Breast epithelium (tissue), 4 donors: ENCODE measurements around the gene CHN1. TPM values are rescaled to one million over a fixed set of nuclear protein-coding genes. Genes with fewer than 3 reads are reported as not detected.

Experiments
- DNase-seq, 2 donors: peaks; one replicate each; pipeline ENCODE4 v3.0.0-alpha.2; 2019; ENCODE audit warnings: low spot score in 2 of 2
- H3K27ac ChIP-seq, 2 donors: fragments of 200-600 bp; sonication (generic) in 1 of 2; one replicate each; pipeline ENCODE4 v1.5.1; 2016 to 2019; ENCODE audit warnings: mild to moderate bottlenecking in 1 of 2
- H3K27me3 ChIP-seq, 2 donors: fragments of 200-600 bp; sonication (generic) in 1 of 2; one replicate each; pipeline versions ENCODE4 v1.5.1 to v1.6.0; 2017 to 2019; ENCODE audit warnings: control low read depth in 1 of 2, mild to moderate bottlenecking in 1 of 2
- H3K36me3 ChIP-seq: fragments of 200-600 bp; one replicate; pipeline ENCODE4 v1.5.1; 2019
- H3K4me1 ChIP-seq, 2 donors: fragments of 200-600 bp; sonication (generic); one replicate each; pipeline ENCODE4 v1.5.1; 2016 to 2019; ENCODE audit warnings: control low read depth in 1 of 2
- H3K4me3 ChIP-seq, 3 donors: fragments of 200-600 bp; sonication (generic); 1 replicate in 2 of 3; 2 replicates in 1 of 3; pipeline ENCODE4 v1.5.1; 2016 to 2019; ENCODE audit warnings: mild to moderate bottlenecking in 3 of 3, moderate library complexity in 2 of 3
- H3K9me3 ChIP-seq, 2 donors: fragments of 200-600 bp; sonication (generic) in 1 of 2; one replicate each; pipeline ENCODE4 v1.5.1; 2016 to 2019; ENCODE audit warnings: control low read depth in 1 of 2
- POLR2A ChIP-seq: fragments of 450-650 bp; IDR thresholded peaks from one replicate; pipeline ENCODE4 v1.6.1; 2016; ENCODE audit warnings: antibody characterized with exemption, mild to moderate bottlenecking, moderate library complexity
- POLR2AphosphoS5 ChIP-seq, 3 donors: sonication (generic); formaldehyde crosslinking; IDR thresholded peaks; one replicate each; pipeline ENCODE4 v1.6.1; 2017; ENCODE audit warnings: antibody characterized with exemption in 3 of 3
- intact Hi-C: fragments of 100-400 bp; cut with DNase I; formaldehyde crosslinking; loops from one replicate; pipeline ENCODE4 v1.15.1; 2023; ENCODE audit warnings: low total_unique reads
- total RNA-seq, 3 donors: library from RNA; depleted of rRNA; stranded (reverse); fragments of >200 nt; gene quantifications; one replicate each; pipeline ENCODE4 v1.1.0, GENCODE V29; 2016
- TF ChIP-seq, protein P1 (sequence below), 3 donors: fragments of 450-650 bp; IDR thresholded peaks; one replicate each; pipeline ENCODE4 v1.5.1; 2016 to 2017; ENCODE audit warnings: antibody characterized with exemption in 3 of 3, mild to moderate bottlenecking in 3 of 3, moderate library complexity in 3 of 3

CHN1 gene
- total RNA-seq, 3 donors from 2014 or later: 9.8 to 14.7 (median 13.4) TPM

DNA sequence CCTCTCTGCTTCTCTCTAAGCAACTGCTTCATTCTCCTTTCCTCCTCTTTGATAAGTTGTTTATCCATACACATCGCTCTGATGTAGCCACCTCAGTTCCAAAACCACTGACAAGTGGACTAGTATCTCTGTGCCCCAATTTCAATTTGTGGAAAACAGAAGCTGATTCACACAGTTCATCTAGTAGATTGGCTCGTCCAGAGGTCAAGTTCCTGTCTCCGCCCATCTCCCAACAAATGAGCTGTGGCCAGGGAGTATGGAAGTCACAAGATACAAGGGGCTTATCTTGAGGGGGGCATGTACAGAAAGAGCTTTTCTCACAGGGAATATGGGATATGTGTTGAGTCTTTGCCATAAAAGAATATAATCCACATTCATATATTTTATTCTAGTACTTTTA lies 17.7 kb upstream of the CHN1 start:
- no peak for DNase-seq
- no peaks in the 10 kb centered on the region for H3K27me3 ChIP-seq
- H3K4me3 ChIP-seq: no peak overlapping the region
- no peaks in the 10 kb centered on the region for H3K4me1 ChIP-seq
- no peaks in the 10 kb centered on the region for H3K36me3 ChIP-seq
- H3K27ac ChIP-seq: no peak overlapping the region
- TF ChIP-seq POLR2A: no peak
- TF ChIP-seq POLR2AphosphoS5 (IDR thresholded peaks at IDR 0.05): no peak
- TF ChIP-seq, protein P1, sequence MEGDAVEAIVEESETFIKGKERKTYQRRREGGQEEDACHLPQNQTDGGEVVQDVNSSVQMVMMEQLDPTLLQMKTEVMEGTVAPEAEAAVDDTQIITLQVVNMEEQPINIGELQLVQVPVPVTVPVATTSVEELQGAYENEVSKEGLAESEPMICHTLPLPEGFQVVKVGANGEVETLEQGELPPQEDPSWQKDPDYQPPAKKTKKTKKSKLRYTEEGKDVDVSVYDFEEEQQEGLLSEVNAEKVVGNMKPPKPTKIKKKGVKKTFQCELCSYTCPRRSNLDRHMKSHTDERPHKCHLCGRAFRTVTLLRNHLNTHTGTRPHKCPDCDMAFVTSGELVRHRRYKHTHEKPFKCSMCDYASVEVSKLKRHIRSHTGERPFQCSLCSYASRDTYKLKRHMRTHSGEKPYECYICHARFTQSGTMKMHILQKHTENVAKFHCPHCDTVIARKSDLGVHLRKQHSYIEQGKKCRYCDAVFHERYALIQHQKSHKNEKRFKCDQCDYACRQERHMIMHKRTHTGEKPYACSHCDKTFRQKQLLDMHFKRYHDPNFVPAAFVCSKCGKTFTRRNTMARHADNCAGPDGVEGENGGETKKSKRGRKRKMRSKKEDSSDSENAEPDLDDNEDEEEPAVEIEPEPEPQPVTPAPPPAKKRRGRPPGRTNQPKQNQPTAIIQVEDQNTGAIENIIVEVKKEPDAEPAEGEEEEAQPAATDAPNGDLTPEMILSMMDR (IDR thresholded peaks at IDR 0.05): no peak
- H3K9me3 ChIP-seq: no peaks in the 10 kb centered on the region
- intact Hi-C loops: no loop called here

DNA sequence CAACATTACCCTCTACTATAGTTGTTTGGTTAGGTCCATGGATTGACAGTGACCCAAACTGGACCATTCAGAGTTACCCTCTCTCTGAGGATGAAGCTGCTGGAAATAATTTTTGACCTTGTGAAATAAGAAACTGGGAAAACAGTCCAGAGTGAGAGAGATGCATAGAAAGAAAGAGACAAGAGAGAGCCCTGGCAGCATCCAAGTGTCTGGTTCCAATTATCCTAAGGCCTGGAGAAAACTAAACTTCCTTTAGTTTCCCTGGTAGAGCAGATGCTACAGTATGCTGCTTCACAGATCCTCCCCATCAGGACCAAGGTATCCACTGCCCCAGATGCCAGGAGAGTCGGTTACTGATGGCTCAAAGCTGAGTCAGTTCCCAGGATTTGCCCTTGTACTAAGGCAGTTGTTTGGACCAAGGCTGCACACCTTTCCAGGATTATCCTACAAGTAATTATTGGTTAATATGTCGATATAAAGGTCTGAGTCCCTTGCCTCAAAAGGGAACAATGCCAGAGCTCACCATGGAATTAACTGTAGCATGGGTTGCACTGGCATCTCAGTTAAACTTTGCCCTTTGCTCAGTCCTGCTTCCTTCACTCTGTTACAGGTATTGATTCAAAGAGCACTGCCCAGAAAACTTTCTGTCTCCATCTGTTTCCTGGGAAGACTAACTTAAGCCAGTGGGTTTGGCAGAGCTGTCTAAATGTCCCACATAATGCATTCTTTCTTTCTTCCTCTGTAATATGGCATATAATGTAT lies 14.6 kb upstream of the CHN1 start:
- DNase-seq: no peak

DNA sequence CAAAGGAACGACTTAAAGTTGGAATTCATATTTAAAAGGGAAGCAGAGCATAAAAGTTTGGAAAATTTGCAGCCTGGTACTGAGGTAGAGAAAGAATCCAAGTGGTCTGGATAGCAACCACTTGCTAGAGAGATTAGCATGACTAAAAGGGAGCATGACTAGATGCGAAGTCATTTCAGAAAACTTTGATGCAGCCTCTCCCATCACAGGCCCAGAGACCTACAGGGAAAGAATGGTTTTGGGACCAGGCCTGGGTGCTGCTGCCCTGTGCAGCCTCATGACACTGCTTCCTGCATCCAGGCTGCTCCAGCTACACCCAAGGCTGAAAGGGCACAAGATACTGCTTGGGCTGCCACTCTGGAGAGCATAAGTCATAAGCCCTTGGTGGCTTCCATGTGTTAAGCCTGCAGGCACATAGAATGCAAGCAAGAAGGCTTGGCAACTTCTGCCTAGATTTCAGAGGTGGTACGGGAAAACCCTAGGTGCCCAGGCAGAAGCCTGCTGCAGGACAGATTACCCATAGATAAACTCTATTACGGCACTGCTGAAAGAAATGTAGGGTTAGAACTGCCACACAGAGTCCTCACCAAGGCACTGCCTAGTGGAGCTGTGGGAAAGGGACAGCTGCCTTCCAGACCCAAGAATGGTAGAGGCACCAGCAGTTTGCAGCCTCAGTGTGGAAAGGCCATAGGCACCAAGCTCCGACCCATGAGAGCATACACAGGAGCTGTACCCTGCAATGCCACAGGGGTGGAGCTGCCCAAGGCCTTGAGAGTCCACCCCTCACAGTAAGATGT lies 12.6 kb upstream of the CHN1 start:
- no peaks in the 10 kb centered on the region for H3K9me3 ChIP-seq

More for the DNA sequence above, 14.6 kb upstream of the CHN1 start:
- intact Hi-C loops: no loop called here
- Histone ChIP-seq H3K27ac (no peak overlapping the region), H3K4me3 (no peak overlapping the region), H3K9me3 (no peaks in the 10 kb centered on the region), H3K4me1 (no peaks in the 10 kb centered on the region), H3K36me3 (no peaks in the 10 kb centered on the region), H3K27me3 (no peaks in the 10 kb centered on the region)
- no peak for TF ChIP-seq POLR2AphosphoS5 (IDR thresholded peaks at IDR 0.05)
- TF ChIP-seq, protein P1 (IDR thresholded peaks at IDR 0.05): no peak
- TF ChIP-seq POLR2A: no peak

DNA sequence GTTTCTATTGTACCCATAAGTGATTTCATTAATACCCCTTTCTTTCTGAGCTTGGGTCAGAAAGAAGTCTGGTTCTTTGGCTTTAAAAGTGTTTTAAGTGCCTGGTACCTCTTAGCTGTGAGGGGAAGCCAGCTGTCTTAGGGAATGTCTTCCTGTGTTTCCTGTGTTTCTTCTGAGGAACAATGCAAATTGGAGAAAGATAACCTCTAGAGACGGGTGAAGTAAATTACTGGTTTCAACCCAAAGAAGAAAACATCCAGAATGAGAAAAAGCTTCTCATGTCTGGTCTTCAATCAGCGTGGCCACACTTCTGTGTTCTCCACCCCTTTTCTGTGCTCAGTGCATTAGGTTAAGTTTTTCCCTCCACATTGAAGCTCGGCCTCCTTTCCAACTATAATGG lies 10.2 kb upstream of the CHN1 start:
- H3K36me3 ChIP-seq: no peaks in the 10 kb centered on the region
- TF ChIP-seq POLR2AphosphoS5 (IDR thresholded peaks at IDR 0.05) (no peak), POLR2A (no peak)
- TF ChIP-seq, protein P1 (IDR thresholded peaks at IDR 0.05): no peak
- intact Hi-C loops: no loop called here
- DNase-seq: no peak
- no peaks in the 10 kb centered on the region for H3K9me3 ChIP-seq
- H3K4me3 ChIP-seq: no peak overlapping the region
- no peak overlapping the region for H3K27ac ChIP-seq
- no peaks in the 10 kb centered on the region for H3K4me1 ChIP-seq
- H3K27me3 ChIP-seq: no peaks in the 10 kb centered on the region

More for the DNA sequence above, 12.6 kb upstream of the CHN1 start:
- Histone ChIP-seq H3K27me3 (no peaks in the 10 kb centered on the region), H3K36me3 (no peaks in the 10 kb centered on the region), H3K4me3 (no peak overlapping the region), H3K4me1 (no peaks in the 10 kb centered on the region), H3K27ac (no peak overlapping the region)
- no peak for TF ChIP-seq POLR2AphosphoS5 (IDR thresholded peaks at IDR 0.05)
- TF ChIP-seq, protein P1 (IDR thresholded peaks at IDR 0.05): no peak
- TF ChIP-seq POLR2A: no peak
- DNase-seq: no peak
- intact Hi-C loops: no loop called here

DNA sequence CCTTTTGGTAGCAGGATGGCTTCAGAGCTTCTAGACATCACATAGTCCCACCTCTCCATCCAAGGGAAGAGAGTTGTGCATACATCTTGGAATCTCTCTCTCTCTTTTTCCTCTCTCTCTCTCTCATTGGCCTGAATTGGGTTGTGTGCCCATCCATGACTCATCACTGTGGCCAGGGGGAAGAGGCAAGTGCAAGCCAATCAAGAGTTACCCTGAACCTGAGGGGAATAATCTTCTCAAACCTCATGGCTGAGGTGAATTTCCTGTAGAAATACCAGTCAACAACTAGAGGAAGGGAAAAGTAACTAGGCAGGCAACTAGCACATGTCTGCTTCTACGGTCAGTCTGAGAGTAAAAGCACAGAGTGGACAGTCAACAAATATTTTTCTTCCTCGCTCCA lies 7.3 kb upstream of the CHN1 start:
- DNase-seq: no peak
- no peaks in the 10 kb centered on the region for H3K9me3 ChIP-seq

More for the DNA sequence above, 7.3 kb upstream of the CHN1 start:
- intact Hi-C loops: no loop called here
- Histone ChIP-seq H3K4me3 (no peak overlapping the region), H3K4me1 (no peaks in the 10 kb centered on the region), H3K27me3 (peaks cover 0 to 4% of the 10 kb centered on the region in 2 donors), H3K36me3 (no peaks in the 10 kb centered on the region), H3K27ac (no peak overlapping the region)
- no peak for TF ChIP-seq POLR2AphosphoS5 (IDR thresholded peaks at IDR 0.05)
- TF ChIP-seq, protein P1 (IDR thresholded peaks at IDR 0.05): no peak
- no peak for TF ChIP-seq POLR2A
